HL-60 (cell line): ENCODE measurements around the gene ZNF341.

Experiments used
- DNase-seq, 2 experiments: peaks; one replicate each; pipeline ENCODE4 v3.0.0-alpha.2; 2010 to 2020; ENCODE audit warnings: low read depth in 1 of 2, low spot score in 1 of 2
- H3K27ac ChIP-seq: fragments of 250-450 bp; sonication (Bioruptor Pico); replicated peaks from 2 replicates; pipeline ENCODE4 v1.5.1; 2020; ENCODE audit warnings: mild to moderate bottlenecking, moderate library complexity
- H3K27me3 ChIP-seq: fragments of 250-450 bp; sonication (Bioruptor Pico); 2 replicates; pipeline ENCODE4 v1.5.1; 2021; ENCODE audit warnings: mild to moderate bottlenecking, moderate library complexity; ENCODE audit not compliant: insufficient read depth, poor library complexity, severe bottlenecking
- H3K4me3 ChIP-seq: replicated peaks from 2 replicates; pipeline ENCODE4 v1.5.1; 2011; ENCODE audit warnings: mild to moderate bottlenecking, control low read depth, low read length; ENCODE audit not compliant: insufficient read depth
- CTCF ChIP-seq: IDR thresholded peaks from one replicate; pipeline ENCODE4 v1.5.1; 2011; ENCODE audit warnings: low read length, control low read depth, inconsistent platforms; ENCODE audit not compliant: insufficient read depth
- GABPA ChIP-seq: IDR thresholded peaks from 2 replicates; pipeline ENCODE4 v1.6.1; 2012; ENCODE audit warnings: low read depth
- POLR2AphosphoS5 ChIP-seq: IDR thresholded peaks from 2 replicates; pipeline ENCODE4 v1.6.1; 2012; ENCODE audit warnings: low read depth
- REST ChIP-seq: IDR thresholded peaks from 2 replicates; pipeline ENCODE4 v1.6.1; 2012; ENCODE audit warnings: low read depth; ENCODE audit not compliant: insufficient replicate concordance
- SPI1 ChIP-seq: IDR thresholded peaks from 2 replicates; pipeline ENCODE4 v1.6.1; 2012; ENCODE audit warnings: low read depth, mild to moderate bottlenecking, borderline replicate concordance

The ZNF341 gene

GRCh38 chr20:33688938-33689424, 42.8 kb upstream of the ZNF341 start:
- no peak for DNase-seq
- no peak overlapping the region for H3K4me3 ChIP-seq
- H3K27me3 ChIP-seq = no peaks in the 10 kb centered on the region
- H3K27ac ChIP-seq = no peak overlapping the region
- TF ChIP-seq SPI1 (no peak), POLR2AphosphoS5 (no peak), CTCF (no peak), REST (no peak), GABPA (no peak)

- TF ChIP-seq GABPA = no peak
- TF ChIP-seq REST = no peak
- TF ChIP-seq CTCF = no peak
- no peak for TF ChIP-seq SPI1
- TF ChIP-seq POLR2AphosphoS5 = no peak
- no peak for DNase-seq
- no peaks in the 10 kb centered on the region for H3K27me3 ChIP-seq
- peak overlapping the region; percentile 16 for H3K27ac ChIP-seq
- H3K4me3 ChIP-seq = no peak overlapping the region
These were observed 42.3 kb upstream of the ZNF341 start for GRCh38 chr20:33689493-33689892.

GRCh38 chr20:33689973-33690372, 41.8 kb upstream of the ZNF341 start:
- Histone ChIP-seq H3K4me3 (no peak overlapping the region), H3K27ac (peak overlapping the region; percentile 16), H3K27me3 (no peaks in the 10 kb centered on the region)
- DNase-seq = peak; percentile 54 to 72
- TF ChIP-seq SPI1 (peak; percentile 41; the same call in 1 of the 2 replicates), CTCF (no peak), POLR2AphosphoS5 (no peak)

DNA sequence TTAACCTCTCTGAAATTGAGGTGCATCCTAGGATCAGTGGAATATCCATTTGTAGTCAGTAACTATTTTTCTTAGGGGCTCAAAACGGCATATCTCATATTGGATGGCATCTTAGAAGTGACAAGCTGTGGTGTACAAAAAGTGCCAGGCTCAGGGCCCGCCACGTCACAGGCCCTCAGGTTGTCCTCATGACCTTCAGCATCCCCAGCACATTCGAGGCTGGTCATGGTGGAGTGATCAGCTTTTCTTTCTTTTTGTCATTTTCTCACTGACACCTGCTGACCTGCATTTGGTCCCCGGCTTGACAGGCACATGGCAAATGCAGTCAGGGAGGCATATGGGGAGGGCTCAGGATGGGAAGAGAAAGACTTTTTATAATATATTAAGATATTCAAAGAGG, 38.5 kb upstream of the ZNF341 start:
- no peak for DNase-seq
- no peaks in the 10 kb centered on the region for H3K27me3 ChIP-seq
- no peak overlapping the region for H3K27ac ChIP-seq
- no peak overlapping the region for H3K4me3 ChIP-seq
- TF ChIP-seq REST (no peak), POLR2AphosphoS5 (no peak), SPI1 (no peak), CTCF (no peak), GABPA (no peak)
